Measurements from ENCODE around the gene SOX5. TPM values are rescaled to one million over a fixed set of nuclear protein-coding genes. Genes with fewer than 3 reads are reported as not detected.

The SOX5 gene
- total and polyA plus RNA-seq, 11 donors: 0.49 to 4.9 (median 2.5) TPM

DNA sequence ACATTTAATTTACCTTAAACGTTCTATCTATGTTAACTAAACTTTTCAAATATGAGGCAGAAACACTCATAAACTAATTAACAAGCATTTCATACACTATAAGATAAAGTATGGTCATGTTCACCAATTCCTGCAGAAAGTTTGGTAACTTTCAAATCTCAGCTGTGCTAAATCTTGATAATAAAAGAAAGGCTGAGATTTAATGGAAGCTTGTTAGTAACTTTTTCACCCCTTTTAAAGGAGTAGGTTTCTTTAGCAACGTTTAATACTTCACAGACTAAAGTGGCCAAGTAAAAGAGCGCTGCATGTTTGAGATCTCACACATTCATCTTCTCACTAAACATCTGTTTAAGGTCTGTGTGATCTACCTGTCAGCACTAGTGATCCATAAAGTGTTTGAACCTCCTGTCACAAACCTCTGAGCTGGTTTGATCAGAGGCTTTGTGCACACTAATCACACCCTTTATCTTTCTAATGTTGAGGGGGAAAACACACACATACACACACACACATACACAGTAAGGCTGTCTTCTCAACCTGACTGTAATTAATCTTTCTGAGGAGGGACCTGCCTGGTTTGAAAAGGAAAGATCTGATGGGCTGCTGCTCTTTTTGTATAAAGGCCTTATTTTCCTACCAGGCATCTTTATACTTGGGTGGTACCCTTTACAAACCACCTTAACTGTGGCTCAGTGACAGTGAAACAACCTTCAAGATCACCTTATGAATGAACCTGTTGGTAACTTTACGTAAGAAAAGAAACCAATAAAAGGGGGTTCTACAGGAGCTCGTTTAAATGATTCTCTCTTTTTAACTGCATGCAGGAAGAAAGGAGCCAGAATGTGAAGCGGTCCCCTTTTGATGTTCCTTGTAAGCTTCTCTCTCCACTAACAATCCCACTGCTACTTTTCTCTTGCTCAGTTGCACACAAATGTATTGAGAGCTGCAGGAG is 244.2 kb downstream of the SOX5 start:
- ATAC-seq: no peak
- no peaks in the 10 kb centered on the region for H3K9me3 ChIP-seq
- no peak for TF ChIP-seq POLR2A (IDR thresholded peaks at IDR 0.05)
- TF ChIP-seq, protein P1, sequence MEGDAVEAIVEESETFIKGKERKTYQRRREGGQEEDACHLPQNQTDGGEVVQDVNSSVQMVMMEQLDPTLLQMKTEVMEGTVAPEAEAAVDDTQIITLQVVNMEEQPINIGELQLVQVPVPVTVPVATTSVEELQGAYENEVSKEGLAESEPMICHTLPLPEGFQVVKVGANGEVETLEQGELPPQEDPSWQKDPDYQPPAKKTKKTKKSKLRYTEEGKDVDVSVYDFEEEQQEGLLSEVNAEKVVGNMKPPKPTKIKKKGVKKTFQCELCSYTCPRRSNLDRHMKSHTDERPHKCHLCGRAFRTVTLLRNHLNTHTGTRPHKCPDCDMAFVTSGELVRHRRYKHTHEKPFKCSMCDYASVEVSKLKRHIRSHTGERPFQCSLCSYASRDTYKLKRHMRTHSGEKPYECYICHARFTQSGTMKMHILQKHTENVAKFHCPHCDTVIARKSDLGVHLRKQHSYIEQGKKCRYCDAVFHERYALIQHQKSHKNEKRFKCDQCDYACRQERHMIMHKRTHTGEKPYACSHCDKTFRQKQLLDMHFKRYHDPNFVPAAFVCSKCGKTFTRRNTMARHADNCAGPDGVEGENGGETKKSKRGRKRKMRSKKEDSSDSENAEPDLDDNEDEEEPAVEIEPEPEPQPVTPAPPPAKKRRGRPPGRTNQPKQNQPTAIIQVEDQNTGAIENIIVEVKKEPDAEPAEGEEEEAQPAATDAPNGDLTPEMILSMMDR (IDR thresholded peaks at IDR 0.05): no peak
- no peak overlapping the region for H3K4me3 ChIP-seq
- no peak overlapping the region for H3K27ac ChIP-seq
- H3K4me1 ChIP-seq: no peaks in the 10 kb centered on the region
- no peak for DNase-seq
- H3K27me3 ChIP-seq: no peaks in the 10 kb centered on the region
- WGBS, 4 donors: 64 to 68% (median 67%) methylated on average over 6 of the region's 6 CpGs
- H3K36me3 ChIP-seq: no peaks in the 10 kb centered on the region
- intact Hi-C loops (cut with DNase I): no loop called here

DNA sequence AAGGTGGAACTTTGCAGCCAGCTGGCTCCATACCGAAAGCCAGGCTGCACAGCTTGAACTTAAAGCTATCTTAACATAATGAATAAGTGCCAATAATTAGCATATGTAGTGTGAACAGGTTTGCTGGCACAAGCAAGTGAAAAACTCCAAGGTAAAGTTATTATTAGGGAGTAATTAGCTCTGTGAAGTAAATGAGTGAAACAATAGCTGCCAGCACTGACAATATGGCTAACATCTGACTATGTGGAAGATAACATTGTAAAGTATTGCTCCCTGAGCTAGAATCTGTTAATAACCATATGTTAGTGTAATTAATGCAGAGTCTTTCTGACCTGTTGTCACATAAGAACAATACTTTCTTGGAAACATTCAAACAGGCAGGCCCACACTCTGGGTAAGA is 246.4 kb downstream of the SOX5 start:
- 69 to 80% (median 72%) methylated on average over 1 of the region's 1 CpG for WGBS, 4 donors
- DNase-seq (no peak), ATAC-seq (no peak)
- intact Hi-C loops (cut with DNase I): no loop called here
- no peak overlapping the region for H3K27ac ChIP-seq
- H3K9me3 ChIP-seq: no peaks in the 10 kb centered on the region
- H3K4me1 ChIP-seq: no peaks in the 10 kb centered on the region
- no peak overlapping the region for H3K4me3 ChIP-seq
- TF ChIP-seq, protein P1 (IDR thresholded peaks at IDR 0.05): no peak
- TF ChIP-seq POLR2A (IDR thresholded peaks at IDR 0.05): no peak
- H3K36me3 ChIP-seq: no peaks in the 10 kb centered on the region
- no peaks in the 10 kb centered on the region for H3K27me3 ChIP-seq

DNA sequence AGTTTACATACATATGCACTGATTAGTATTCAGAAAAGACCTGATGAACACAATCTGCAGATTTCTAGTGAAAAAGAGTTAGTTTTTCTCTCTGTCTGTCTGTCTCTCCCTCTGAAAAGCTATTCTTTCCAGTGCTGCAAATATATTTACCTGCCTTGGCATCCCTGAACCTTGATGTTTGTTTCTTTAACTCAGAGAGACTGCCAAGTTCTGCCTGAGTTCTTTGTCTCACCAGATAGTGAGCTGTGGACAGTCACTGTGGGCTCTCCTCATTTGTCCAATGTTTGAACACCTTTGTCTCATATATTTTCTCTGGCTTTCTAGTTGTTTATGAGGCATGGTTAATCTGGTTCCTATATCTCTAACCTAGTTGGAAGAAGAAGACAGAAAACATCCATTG is 250.4 kb downstream of the SOX5 start:
- Histone ChIP-seq H3K27ac (no peak overlapping the region), H3K36me3 (no peaks in the 10 kb centered on the region), H3K27me3 (no peaks in the 10 kb centered on the region), H3K9me3 (peaks cover 0 to 13% (median 4%) of the 10 kb centered on the region in 12 donors), H3K4me1 (no peaks in the 10 kb centered on the region), H3K4me3 (no peak overlapping the region)
- TF ChIP-seq POLR2A (IDR thresholded peaks at IDR 0.05): no peak
- TF ChIP-seq, protein P1 (IDR thresholded peaks at IDR 0.05): no peak
- ATAC-seq (no peak), DNase-seq (no peak)
- intact Hi-C loops (cut with DNase I): no loop called here

DNA sequence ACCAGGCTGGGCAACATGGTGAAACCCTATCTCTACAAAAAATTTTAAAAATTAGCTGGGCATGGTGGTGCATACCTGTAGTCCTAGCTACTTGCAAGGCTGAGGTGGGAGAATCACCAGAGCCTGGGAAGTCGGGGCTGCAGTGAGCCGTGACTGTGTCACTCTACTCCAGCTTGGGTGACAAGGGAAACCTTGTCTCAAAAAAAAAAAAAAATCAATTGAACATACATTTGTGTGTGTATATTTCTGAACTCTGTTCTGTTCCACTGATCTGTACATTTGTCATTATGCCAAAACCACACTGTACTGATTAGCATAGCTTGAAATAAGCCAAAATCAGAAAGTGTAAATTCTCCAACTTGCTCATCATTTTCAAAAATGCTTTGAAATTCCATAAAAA is 254.6 kb downstream of the SOX5 start:
- intact Hi-C loops (cut with DNase I): no loop called here
- 91 to 98% (median 95%) methylated on average over 2 of the region's 2 CpGs for WGBS, 4 donors
- ATAC-seq (no peak), DNase-seq (no peak)
- Histone ChIP-seq H3K9me3 (peaks cover 0 to 16% (median 6%) of the 10 kb centered on the region in 12 donors), H3K27ac (no peak overlapping the region), H3K36me3 (no peaks in the 10 kb centered on the region), H3K4me3 (no peak overlapping the region), H3K27me3 (no peaks in the 10 kb centered on the region), H3K4me1 (no peaks in the 10 kb centered on the region)
- TF ChIP-seq, protein P1 (IDR thresholded peaks at IDR 0.05): no peak
- no peak for TF ChIP-seq POLR2A (IDR thresholded peaks at IDR 0.05)

Measured in heart left ventricle (tissue), 16 donors.